Cardiac muscle cell (in vitro differentiated cells and primary cell): ENCODE data around the gene BFSP1. TPM values are rescaled to one million over a fixed set of nuclear protein-coding genes. Genes with fewer than 3 reads are reported as not detected.

Source experiments
- DNase-seq, 2 donors: peaks; one replicate each; pipeline versions ENCODE4 v3.0.0 to v3.0.0-alpha.2; 2010 to 2017; ENCODE audit warnings: low read depth in 1 of 2, low spot score in 1 of 2
- H3K27ac ChIP-seq: fragments of 200-600 bp; sonication (generic); 2 replicates; pipeline ENCODE4 v1.5.1; 2016
- H3K27me3 ChIP-seq: fragments of 200-600 bp; sonication (generic); 2 replicates; pipeline ENCODE4 v1.6.0; 2016; ENCODE audit warnings: control low read depth
- H3K36me3 ChIP-seq: fragments of 200-600 bp; sonication (generic); 2 replicates; pipeline ENCODE4 v1.5.1; 2016; ENCODE audit warnings: control low read depth
- H3K4me1 ChIP-seq: fragments of 200-600 bp; sonication (generic); 2 replicates; pipeline ENCODE4 v1.8.1; 2017; ENCODE audit warnings: low read depth, mild to moderate bottlenecking, mixed run types
- H3K4me3 ChIP-seq: fragments of 200-600 bp; sonication (generic); 2 replicates; pipeline ENCODE4 v1.5.1; 2016; ENCODE audit warnings: mild to moderate bottlenecking
- H3K9me3 ChIP-seq: fragments of 200-600 bp; sonication (generic); 2 replicates; pipeline ENCODE4 v1.5.1; 2017; ENCODE audit warnings: low read depth, mild to moderate bottlenecking, control low read depth
- polyA plus RNA-seq: library from polyadenylated mRNA; unstranded; fragments of >200 nt; fragmentation: Nextera tagmentation; extraction: Ambion mirVana; gene quantifications from 2 replicates; pipeline ENCODE4 v1.2.1, GENCODE V29; 2016
- total RNA-seq: library from RNA; depleted of rRNA; stranded (reverse); fragments of >200 nt; gene quantifications from 2 replicates; pipeline ENCODE4 v1.2.3, GENCODE V29; 2016
- TF ChIP-seq, protein P1 (sequence below): IDR thresholded peaks from 2 replicates; pipeline ENCODE4 v1.5.1; 2012; ENCODE audit warnings: low read depth, mild to moderate bottlenecking, low read length

BFSP1 gene
- total and polyA plus RNA-seq, 2 experiments from 2014 or later, result 5.3 to 7.1 TPM

DNA sequence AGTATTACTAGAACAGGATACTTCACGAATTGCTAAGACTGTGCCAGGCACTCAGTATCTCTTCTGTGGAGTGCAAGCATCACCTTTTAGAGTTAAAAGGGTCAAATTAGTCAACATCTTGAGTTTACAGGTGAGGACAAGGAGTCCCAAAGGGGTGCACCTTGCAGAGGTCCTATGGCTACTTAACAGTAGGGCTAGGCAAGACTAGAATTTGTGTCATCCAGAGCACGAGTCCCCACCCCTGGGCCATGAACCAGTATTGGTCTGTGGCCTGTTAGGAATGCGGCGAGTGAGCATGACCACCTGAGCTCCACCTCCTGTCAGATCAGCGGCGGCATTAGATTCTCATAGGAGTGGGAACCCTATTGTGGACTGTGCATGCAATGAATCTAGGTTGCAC is 28.2 kb upstream of the BFSP1 start:
- Histone ChIP-seq H3K9me3 (no peaks in the 10 kb centered on the region), H3K27ac (no peak overlapping the region), H3K36me3 (no peaks in the 10 kb centered on the region), H3K4me3 (no peak overlapping the region), H3K27me3 (no peaks in the 10 kb centered on the region), H3K4me1 (peaks cover 7% of the 10 kb centered on the region)
- TF ChIP-seq, protein P1, sequence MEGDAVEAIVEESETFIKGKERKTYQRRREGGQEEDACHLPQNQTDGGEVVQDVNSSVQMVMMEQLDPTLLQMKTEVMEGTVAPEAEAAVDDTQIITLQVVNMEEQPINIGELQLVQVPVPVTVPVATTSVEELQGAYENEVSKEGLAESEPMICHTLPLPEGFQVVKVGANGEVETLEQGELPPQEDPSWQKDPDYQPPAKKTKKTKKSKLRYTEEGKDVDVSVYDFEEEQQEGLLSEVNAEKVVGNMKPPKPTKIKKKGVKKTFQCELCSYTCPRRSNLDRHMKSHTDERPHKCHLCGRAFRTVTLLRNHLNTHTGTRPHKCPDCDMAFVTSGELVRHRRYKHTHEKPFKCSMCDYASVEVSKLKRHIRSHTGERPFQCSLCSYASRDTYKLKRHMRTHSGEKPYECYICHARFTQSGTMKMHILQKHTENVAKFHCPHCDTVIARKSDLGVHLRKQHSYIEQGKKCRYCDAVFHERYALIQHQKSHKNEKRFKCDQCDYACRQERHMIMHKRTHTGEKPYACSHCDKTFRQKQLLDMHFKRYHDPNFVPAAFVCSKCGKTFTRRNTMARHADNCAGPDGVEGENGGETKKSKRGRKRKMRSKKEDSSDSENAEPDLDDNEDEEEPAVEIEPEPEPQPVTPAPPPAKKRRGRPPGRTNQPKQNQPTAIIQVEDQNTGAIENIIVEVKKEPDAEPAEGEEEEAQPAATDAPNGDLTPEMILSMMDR, result no peak
- DNase-seq, result no peak

DNA sequence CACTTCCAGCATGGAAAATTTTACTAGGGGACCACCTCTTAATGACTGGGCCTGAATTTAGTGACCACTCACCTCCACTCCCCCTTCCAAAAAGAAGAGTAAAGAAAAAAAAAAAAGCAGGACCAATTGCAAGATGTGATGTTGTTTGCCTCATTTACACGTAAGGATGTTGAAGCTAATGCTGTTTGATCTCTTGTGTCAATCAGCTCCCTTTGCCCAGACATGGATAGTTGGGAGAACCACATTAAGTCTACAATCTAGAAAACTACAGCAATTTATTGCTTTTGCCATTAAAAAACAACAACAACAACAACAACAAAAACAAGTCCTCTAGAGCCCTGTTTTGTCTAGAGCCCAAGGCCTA is 27.7 kb upstream of the BFSP1 start:
- H3K4me3 ChIP-seq, result no peak overlapping the region
- no peaks in the 10 kb centered on the region for H3K9me3 ChIP-seq
- no peaks in the 10 kb centered on the region for H3K27me3 ChIP-seq
- H3K4me1 ChIP-seq, result peaks cover 7% of the 10 kb centered on the region
- DNase-seq, result no peak
- TF ChIP-seq, protein P1, result no peak
- no peaks in the 10 kb centered on the region for H3K36me3 ChIP-seq
- no peak overlapping the region for H3K27ac ChIP-seq

DNA sequence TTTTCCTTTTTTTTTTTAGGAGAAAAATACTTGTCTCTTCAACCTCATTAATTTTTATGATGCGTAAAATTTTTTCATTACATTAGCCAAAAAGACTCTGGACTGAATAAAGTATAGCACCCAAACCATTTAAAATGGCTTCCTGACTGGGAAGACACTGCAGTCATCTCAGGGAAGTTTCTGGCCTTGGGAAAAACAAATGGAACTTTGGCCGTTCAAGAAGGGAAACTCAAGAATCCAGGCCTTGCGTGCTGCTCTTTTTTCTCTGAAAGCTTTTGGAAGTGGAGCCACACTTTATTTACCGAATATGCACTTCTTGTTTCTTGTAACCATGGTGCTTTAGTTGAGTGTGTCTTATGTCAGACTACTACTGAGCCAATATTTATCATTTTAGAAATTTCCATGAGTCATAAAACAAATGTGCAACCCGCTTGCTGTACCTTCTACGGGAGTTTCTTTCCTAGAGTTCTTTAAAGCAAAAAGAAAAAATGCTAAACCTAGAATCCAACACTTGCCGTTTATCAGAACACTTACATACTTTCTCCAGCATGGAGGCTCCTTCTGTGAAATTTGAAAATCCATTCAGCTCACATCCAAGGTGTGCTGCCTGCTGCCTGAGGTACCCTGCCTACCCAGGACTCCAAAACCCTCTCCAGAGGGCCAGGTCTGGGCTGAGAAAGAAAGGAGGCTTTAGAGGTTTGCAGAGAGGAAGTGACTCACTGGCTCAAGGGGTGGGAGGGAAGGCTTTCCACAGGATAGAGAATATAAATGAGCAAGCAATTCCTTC is 27.2 kb upstream of the BFSP1 start:
- TF ChIP-seq, protein P1, result no peak
- peak in 1 of 2 donors; percentile 89 for DNase-seq
- Histone ChIP-seq H3K4me3 (no peak overlapping the region), H3K36me3 (no peaks in the 10 kb centered on the region), H3K27ac (no peak overlapping the region), H3K9me3 (no peaks in the 10 kb centered on the region), H3K27me3 (no peaks in the 10 kb centered on the region), H3K4me1 (peaks cover 7% of the 10 kb centered on the region)

DNA sequence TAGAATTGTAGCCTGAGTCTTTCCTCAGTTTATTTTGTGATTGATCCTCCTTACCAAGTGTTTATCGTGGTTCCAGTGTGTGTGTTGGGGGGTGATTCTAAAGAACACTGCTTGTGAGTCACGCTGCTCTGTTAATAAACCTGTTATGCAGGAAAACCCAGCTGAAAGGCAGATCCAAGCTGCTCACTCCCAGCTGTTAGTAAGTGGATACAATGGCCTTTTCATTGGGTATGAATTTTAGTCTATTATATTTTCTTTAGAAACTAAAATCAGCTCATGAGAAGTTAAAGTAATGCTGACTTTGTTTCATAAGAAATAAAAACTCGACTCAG is 26.5 kb upstream of the BFSP1 start:
- no peaks in the 10 kb centered on the region for H3K27me3 ChIP-seq
- peak in 1 of 2 donors; percentile 72 for DNase-seq
- H3K4me3 ChIP-seq, result no peak overlapping the region
- no peaks in the 10 kb centered on the region for H3K9me3 ChIP-seq
- TF ChIP-seq, protein P1, result no peak
- H3K36me3 ChIP-seq, result no peaks in the 10 kb centered on the region
- no peak overlapping the region for H3K27ac ChIP-seq
- peaks cover 3% of the 10 kb centered on the region for H3K4me1 ChIP-seq

DNA sequence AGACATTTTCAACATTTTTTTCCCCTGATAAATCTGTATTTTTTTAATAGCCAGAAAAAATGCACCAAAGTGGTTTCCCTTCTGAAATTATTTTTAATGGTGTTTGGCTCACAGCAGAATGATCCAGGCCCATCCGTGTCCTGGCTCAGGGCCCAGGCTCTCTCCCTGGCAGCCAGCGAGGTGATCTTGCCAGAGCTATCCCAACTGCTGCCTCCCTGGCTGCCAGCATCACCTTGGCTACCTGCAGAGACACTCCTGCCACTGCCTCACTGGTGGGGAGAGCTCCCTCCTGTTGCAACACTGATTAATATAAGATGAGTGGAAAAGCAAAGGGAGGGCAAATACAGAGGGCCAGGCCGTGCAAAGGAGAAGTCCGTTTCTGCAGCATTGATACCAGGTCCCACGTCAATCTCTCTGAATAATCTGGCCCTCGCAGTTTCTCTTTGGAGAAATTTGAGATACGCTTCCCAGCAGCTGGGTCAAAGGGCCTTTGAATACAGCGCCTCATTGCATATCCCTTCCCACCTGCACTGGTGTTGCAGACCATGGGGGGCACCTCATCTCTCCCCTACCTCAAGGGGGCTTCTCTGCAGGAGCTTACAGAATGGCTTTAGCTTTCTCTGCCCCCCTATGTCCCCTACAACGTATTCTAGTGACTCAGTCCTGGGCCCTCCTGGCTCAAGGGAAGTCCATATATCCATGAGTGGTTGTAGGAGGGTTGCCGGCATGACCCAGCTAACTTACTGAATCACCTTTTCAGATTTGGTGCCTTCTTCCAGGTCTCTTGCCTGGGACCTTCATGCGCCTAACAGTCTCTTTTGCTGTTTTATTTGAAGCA is 25.9 kb upstream of the BFSP1 start:
- peak in 1 of 2 donors; percentile 48 for DNase-seq
- TF ChIP-seq, protein P1, result no peak
- Histone ChIP-seq H3K27ac (no peak overlapping the region), H3K4me3 (no peak overlapping the region), H3K4me1 (no peaks in the 10 kb centered on the region), H3K36me3 (no peaks in the 10 kb centered on the region), H3K9me3 (no peaks in the 10 kb centered on the region), H3K27me3 (no peaks in the 10 kb centered on the region)
